Measurements from ENCODE around the gene TUBB6.

DNA sequence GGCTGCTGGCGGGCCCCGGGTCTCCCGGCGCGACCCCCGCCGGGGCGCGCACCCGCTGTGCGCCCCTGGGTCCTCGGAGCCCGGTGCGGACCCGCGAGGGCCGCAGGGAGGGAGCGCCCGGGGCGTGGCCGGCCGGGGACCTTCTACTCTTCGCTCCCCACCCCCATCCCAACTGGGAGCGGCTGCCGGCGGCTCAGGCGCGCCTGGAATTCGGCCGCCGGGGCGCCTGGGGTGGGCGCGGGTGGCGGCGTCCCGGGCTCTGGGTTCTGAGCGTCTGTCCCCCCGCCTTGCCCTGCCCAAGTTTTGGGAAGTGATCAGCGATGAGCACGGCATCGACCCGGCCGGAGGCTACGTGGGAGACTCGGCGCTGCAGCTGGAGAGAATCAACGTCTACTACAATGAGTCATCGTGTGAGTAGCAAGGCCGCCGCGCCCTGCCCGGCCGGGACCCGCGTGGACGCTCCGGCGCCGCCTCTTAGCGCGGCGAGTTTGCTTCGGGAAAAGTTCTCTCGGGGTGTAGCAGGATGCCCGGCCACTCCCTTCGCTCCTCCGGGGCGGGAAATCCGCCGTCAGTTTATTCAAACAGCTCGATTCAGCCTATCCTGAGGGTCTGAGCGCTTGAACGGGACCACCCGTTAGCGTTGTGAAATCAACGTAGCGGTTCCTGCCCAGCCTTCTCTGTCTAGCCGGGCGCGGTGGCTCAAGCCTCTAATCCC lies 502 bp downstream of the TUBB6 start:
- TF ChIP-seq, protein P1, sequence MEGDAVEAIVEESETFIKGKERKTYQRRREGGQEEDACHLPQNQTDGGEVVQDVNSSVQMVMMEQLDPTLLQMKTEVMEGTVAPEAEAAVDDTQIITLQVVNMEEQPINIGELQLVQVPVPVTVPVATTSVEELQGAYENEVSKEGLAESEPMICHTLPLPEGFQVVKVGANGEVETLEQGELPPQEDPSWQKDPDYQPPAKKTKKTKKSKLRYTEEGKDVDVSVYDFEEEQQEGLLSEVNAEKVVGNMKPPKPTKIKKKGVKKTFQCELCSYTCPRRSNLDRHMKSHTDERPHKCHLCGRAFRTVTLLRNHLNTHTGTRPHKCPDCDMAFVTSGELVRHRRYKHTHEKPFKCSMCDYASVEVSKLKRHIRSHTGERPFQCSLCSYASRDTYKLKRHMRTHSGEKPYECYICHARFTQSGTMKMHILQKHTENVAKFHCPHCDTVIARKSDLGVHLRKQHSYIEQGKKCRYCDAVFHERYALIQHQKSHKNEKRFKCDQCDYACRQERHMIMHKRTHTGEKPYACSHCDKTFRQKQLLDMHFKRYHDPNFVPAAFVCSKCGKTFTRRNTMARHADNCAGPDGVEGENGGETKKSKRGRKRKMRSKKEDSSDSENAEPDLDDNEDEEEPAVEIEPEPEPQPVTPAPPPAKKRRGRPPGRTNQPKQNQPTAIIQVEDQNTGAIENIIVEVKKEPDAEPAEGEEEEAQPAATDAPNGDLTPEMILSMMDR (IDR thresholded peaks at IDR 0.05; ENCODE audit: extremely low read depth in 1 of 2, insufficient read depth in 1 of 2, low read depth in 1 of 2, low read length in 2 of 2) = no peak
- peak; percentile 29 for TF ChIP-seq POLR2A (IDR thresholded peaks at IDR 0.05; ENCODE audit: low read depth, low read length)
- no peak for TF ChIP-seq POLR2AphosphoS5 (IDR thresholded peaks at IDR 0.05; ENCODE audit: insufficient read depth, low read depth, low read length)

Measured in endothelial cell of umbilical vein (primary cell).